IPS-18a (cell line): ENCODE results near the gene ADAMTS7.
"Not testable (repeated sequence)": the region's sequence is repeated elsewhere in the genome, so short reads cannot be mapped to it uniquely, and the experiment has no call there.

Experiments
- H3K27ac ChIP-seq: one replicate; pipeline ENCODE4 v1.5.1; 2013; ENCODE audit warnings: low read length
- H3K27me3 ChIP-seq: one replicate; pipeline ENCODE4 v1.6.1; 2013; ENCODE audit warnings: mild to moderate bottlenecking, low read length; ENCODE audit not compliant: control insufficient read depth, insufficient read depth
- H3K36me3 ChIP-seq: one replicate; pipeline ENCODE4 v1.6.1; 2013; ENCODE audit warnings: low read depth, low read length; ENCODE audit not compliant: control insufficient read depth
- H3K4me1 ChIP-seq: one replicate; pipeline ENCODE4 v1.6.1; 2013; ENCODE audit warnings: low read depth, low read length; ENCODE audit not compliant: control insufficient read depth
- H3K4me3 ChIP-seq: one replicate; pipeline ENCODE4 v1.5.1; 2013; ENCODE audit warnings: low read length
- H3K9ac ChIP-seq: one replicate; pipeline ENCODE4 v1.6.1; 2013; ENCODE audit warnings: mild to moderate bottlenecking, low read length, moderate library complexity
- H3K9me3 ChIP-seq: one replicate; pipeline ENCODE4 v1.6.1; 2013; ENCODE audit warnings: low read depth, low read length; ENCODE audit not compliant: control insufficient read depth

ADAMTS7 gene

GRCh38 chr15:78753359-78753659 lies 58.0 kb downstream of the ADAMTS7 start:
- H3K27ac ChIP-seq, H3K36me3 ChIP-seq, H3K4me1 ChIP-seq, H3K4me3 ChIP-seq, H3K27me3 ChIP-seq, H3K9ac ChIP-seq, H3K9me3 ChIP-seq: not testable (repeated sequence)

GRCh38 chr15:78752492-78753358 lies 58.5 kb downstream of the ADAMTS7 start:
- H3K9me3 ChIP-seq = no peaks in the 10 kb centered on the region
- no peaks in the 10 kb centered on the region for H3K4me1 ChIP-seq
- H3K36me3 ChIP-seq = no peaks in the 10 kb centered on the region
- no peak overlapping the region for H3K27ac ChIP-seq
- H3K9ac ChIP-seq = no peak overlapping the region
- no peak overlapping the region for H3K4me3 ChIP-seq
- H3K27me3 ChIP-seq = peaks cover 5% of the 10 kb centered on the region

- no peaks in the 10 kb centered on the region for H3K4me1 ChIP-seq
- no peaks in the 10 kb centered on the region for H3K9me3 ChIP-seq
- no peak overlapping the region for H3K9ac ChIP-seq
- H3K4me3 ChIP-seq = no peak overlapping the region
- no peak overlapping the region for H3K27ac ChIP-seq
- peaks cover 5% of the 10 kb centered on the region for H3K27me3 ChIP-seq
- no peaks in the 10 kb centered on the region for H3K36me3 ChIP-seq
Measured at GRCh38 chr15:78751602-78751979, 59.7 kb downstream of the ADAMTS7 start.

- H3K9me3 ChIP-seq, H3K27ac ChIP-seq, H3K9ac ChIP-seq, H3K36me3 ChIP-seq, H3K4me3 ChIP-seq, H3K4me1 ChIP-seq, H3K27me3 ChIP-seq: not testable (repeated sequence)
Measured at GRCh38 chr15:78750974-78751601, 60.2 kb downstream of the ADAMTS7 start.

GRCh38 chr15:78750566-78750965 lies 60.7 kb downstream of the ADAMTS7 start:
- Histone ChIP-seq H3K9me3 (no peaks in the 10 kb centered on the region), H3K27me3 (peaks cover 5% of the 10 kb centered on the region), H3K27ac (no peak overlapping the region), H3K4me1 (no peaks in the 10 kb centered on the region), H3K36me3 (no peaks in the 10 kb centered on the region), H3K4me3 (no peak overlapping the region), H3K9ac (no peak overlapping the region)

- Histone ChIP-seq H3K27ac (no peak overlapping the region), H3K36me3 (no peaks in the 10 kb centered on the region), H3K9ac (no peak overlapping the region), H3K4me1 (no peaks in the 10 kb centered on the region), H3K27me3 (peaks cover 5% of the 10 kb centered on the region), H3K9me3 (no peaks in the 10 kb centered on the region), H3K4me3 (no peak overlapping the region)
Measured at GRCh38 chr15:78749831-78750230, 61.4 kb downstream of the ADAMTS7 start.

GRCh38 chr15:78747877-78748276 lies 63.4 kb downstream of the ADAMTS7 start:
- not testable (repeated sequence) for H3K36me3 ChIP-seq, H3K9me3 ChIP-seq

GRCh38 chr15:78741674-78742073 lies 69.6 kb downstream of the ADAMTS7 start:
- H3K4me3 ChIP-seq, H3K27me3 ChIP-seq, H3K27ac ChIP-seq, H3K36me3 ChIP-seq, H3K4me1 ChIP-seq, H3K9me3 ChIP-seq, H3K9ac ChIP-seq: not testable (repeated sequence)

More at GRCh38 chr15:78747877-78748276, 63.4 kb downstream of the ADAMTS7 start:
- H3K9ac ChIP-seq, H3K4me1 ChIP-seq, H3K4me3 ChIP-seq, H3K27me3 ChIP-seq, H3K27ac ChIP-seq: not testable (repeated sequence)

GRCh38 chr15:78740904-78741274 lies 70.4 kb downstream of the ADAMTS7 start:
- Histone ChIP-seq H3K9ac (no peak overlapping the region), H3K4me1 (no peaks in the 10 kb centered on the region), H3K27ac (no peak overlapping the region), H3K36me3 (no peaks in the 10 kb centered on the region), H3K27me3 (no peaks in the 10 kb centered on the region), H3K9me3 (no peaks in the 10 kb centered on the region), H3K4me3 (no peak overlapping the region)

GRCh38 chr15:78739996-78740903 lies 71.0 kb downstream of the ADAMTS7 start:
- no peak overlapping the region for H3K27ac ChIP-seq
- no peak overlapping the region for H3K4me3 ChIP-seq
- H3K36me3 ChIP-seq = no peaks in the 10 kb centered on the region
- H3K27me3 ChIP-seq = no peaks in the 10 kb centered on the region
- H3K4me1 ChIP-seq = no peaks in the 10 kb centered on the region
- H3K9me3 ChIP-seq = no peaks in the 10 kb centered on the region
- no peak overlapping the region for H3K9ac ChIP-seq

- no peaks in the 10 kb centered on the region for H3K4me1 ChIP-seq
- H3K36me3 ChIP-seq = no peaks in the 10 kb centered on the region
- H3K27ac ChIP-seq = no peak overlapping the region
- H3K4me3 ChIP-seq = no peak overlapping the region
- H3K27me3 ChIP-seq = no peaks in the 10 kb centered on the region
- H3K9me3 ChIP-seq = no peaks in the 10 kb centered on the region
- no peak overlapping the region for H3K9ac ChIP-seq
Measured at GRCh38 chr15:78739206-78739605, 72.1 kb downstream of the ADAMTS7 start.
